Measurements from ENCODE around the gene DNAH8.

DNA sequence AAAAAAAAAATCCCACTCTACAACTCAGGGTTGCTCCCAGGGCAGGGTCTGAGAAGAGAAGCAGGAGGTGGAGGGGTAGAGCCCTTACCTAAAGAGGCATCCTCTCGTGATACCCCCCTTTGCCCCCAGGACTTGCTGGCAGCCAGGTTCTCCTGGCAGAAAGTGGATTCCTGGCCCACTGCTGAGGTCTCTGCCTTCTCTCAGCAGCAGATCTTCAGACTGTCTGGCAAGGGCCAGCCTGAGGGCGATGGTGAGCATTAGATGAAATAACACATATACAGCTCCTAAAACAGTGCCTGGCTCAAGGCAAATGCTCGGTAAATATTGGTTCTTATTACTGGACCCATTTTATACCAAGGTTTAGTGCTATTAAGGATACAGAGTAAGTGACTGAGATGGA lies 328.7 kb downstream of the DNAH8 start:
- no peak for TF ChIP-seq POLR2AphosphoS5 (IDR thresholded peaks at IDR 0.05; ENCODE audit: low read depth, low read length)
- TF ChIP-seq POLR2A (IDR thresholded peaks at IDR 0.05; ENCODE audit: low read depth, low read length) = no peak
- no peak for TF ChIP-seq TAF1 (IDR thresholded peaks at IDR 0.05; ENCODE audit: borderline replicate concordance, low read depth, low read length)

All from GM12892 (cell line).